HEK293 (cell line): ENCODE measurements around the gene XPR1.
"Not testable (repeated sequence)": the region's sequence is repeated elsewhere in the genome, so short reads cannot be mapped to it uniquely, and the experiment has no call there.

Source experiments
- CTCF ChIP-seq: fragments of 450-650 bp; formaldehyde crosslinking; IDR thresholded peaks from 2 replicates; pipeline ENCODE4 v1.5.1; 2016; ENCODE audit warnings: missing biosample characterization, missing genetic modification characterization
- MYNN ChIP-seq: fragments of 450-650 bp; formaldehyde crosslinking; IDR thresholded peaks from 2 replicates; pipeline ENCODE4 v1.5.1; 2016; ENCODE audit warnings: missing biosample characterization, missing genetic modification characterization, borderline replicate concordance
- PRDM4 ChIP-seq: fragments of 450-650 bp; formaldehyde crosslinking; IDR thresholded peaks from 2 replicates; pipeline ENCODE4 v1.5.1; 2017; ENCODE audit warnings: missing biosample characterization, missing genetic modification characterization
- WT1 ChIP-seq: fragments of 450-650 bp; formaldehyde crosslinking; IDR thresholded peaks from 2 replicates; pipeline ENCODE4 v1.5.1; 2016; ENCODE audit warnings: missing biosample characterization, missing genetic modification characterization
- ZBTB1 ChIP-seq: fragments of 450-650 bp; formaldehyde crosslinking; IDR thresholded peaks from 2 replicates; pipeline ENCODE4 v1.5.1; 2016; ENCODE audit warnings: missing biosample characterization, missing genetic modification characterization
- ZNF184 ChIP-seq: fragments of 450-650 bp; IDR thresholded peaks from 2 replicates; pipeline ENCODE4 v1.5.1; 2018; ENCODE audit warnings: missing biosample characterization, mild to moderate bottlenecking, missing genetic modification characterization
- ZNF202 ChIP-seq: fragments of 450-650 bp; formaldehyde crosslinking; IDR thresholded peaks from 2 replicates; pipeline ENCODE4 v1.5.1; 2016; ENCODE audit warnings: missing biosample characterization, missing genetic modification characterization, borderline replicate concordance
- ZNF302 ChIP-seq: fragments of 450-650 bp; formaldehyde crosslinking; IDR thresholded peaks from 2 replicates; pipeline ENCODE4 v1.5.1; 2016; ENCODE audit warnings: missing biosample characterization, missing genetic modification characterization, low read depth
- ZNF510 ChIP-seq: fragments of 450-650 bp; formaldehyde crosslinking; IDR thresholded peaks from 2 replicates; pipeline ENCODE4 v1.5.1; 2018; ENCODE audit warnings: mild to moderate bottlenecking, missing genetic modification characterization, missing biosample characterization; ENCODE audit not compliant: insufficient replicate concordance
- ZNF571 ChIP-seq: fragments of 450-650 bp; formaldehyde crosslinking; IDR thresholded peaks from 2 replicates; pipeline ENCODE4 v1.5.0; 2017; ENCODE audit warnings: missing biosample characterization, missing genetic modification characterization
- ZNF639 ChIP-seq: fragments of 450-650 bp; formaldehyde crosslinking; IDR thresholded peaks from 2 replicates; pipeline ENCODE4 v1.5.1; 2016; ENCODE audit warnings: missing biosample characterization, missing genetic modification characterization

GRCh38 chr1:180831507-180831906 is 199.7 kb downstream of the XPR1 start:
- not testable (repeated sequence) for TF ChIP-seq CTCF (tag by site-specific recombination); ZNF202 (tag by site-specific recombination); ZNF184 (tag by site-specific recombination); ZBTB1; MYNN; ZNF510 (tag by site-specific recombination); ZNF571 (tag by site-specific recombination); WT1 (tag by site-specific recombination); PRDM4; ZNF639; ZNF302 (tag by site-specific recombination)
